Fibroblast of skin of abdomen (primary cell): ENCODE results near the gene RBM26.

ENCODE experiments used
- DNase-seq: peaks from one replicate; pipeline ENCODE4 v3.0.0-alpha.2; 2013

The RBM26 gene

DNA sequence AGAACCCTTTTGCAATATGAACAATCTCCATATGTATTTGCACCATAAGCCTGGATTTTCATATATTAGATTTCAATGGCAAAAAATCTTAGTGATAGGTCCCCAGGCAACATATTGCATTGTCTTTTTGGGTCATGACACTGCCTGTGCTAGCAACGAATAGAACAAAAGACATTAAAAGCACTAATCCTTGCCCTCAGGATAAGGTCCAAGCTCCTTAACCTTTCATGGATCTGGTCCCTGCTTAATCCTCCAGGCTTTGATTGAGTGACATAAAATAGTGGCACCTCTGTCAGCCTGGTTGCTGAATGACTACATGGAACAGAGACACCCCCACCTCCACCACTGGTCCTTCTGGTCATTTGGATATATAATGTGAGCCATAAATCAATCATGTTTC, 134.4 kb downstream of the RBM26 start:
- DNase-seq, result no peak

DNA sequence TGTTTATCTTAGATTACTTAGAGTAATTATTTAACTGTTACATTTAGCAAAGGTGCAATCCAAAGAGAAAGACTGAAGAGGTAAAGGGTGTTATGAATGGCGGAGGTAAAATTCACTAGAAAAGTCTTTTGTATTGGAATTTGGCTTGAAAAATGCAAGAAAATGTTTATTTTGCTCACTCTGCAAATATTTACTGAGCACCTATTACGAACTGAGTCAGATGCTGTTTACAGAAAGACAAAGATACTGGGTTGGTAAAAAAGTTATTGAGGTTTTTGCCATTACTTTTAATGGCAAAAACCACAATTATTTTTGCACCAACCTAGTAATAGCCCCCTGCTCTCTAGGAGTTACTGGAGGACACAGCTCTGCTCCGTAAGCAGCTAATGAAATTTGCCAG, 135.2 kb downstream of the RBM26 start:
- DNase-seq, result no peak
